Measurements from ENCODE around the gene ANKRD39.

- TF ChIP-seq, protein P1, sequence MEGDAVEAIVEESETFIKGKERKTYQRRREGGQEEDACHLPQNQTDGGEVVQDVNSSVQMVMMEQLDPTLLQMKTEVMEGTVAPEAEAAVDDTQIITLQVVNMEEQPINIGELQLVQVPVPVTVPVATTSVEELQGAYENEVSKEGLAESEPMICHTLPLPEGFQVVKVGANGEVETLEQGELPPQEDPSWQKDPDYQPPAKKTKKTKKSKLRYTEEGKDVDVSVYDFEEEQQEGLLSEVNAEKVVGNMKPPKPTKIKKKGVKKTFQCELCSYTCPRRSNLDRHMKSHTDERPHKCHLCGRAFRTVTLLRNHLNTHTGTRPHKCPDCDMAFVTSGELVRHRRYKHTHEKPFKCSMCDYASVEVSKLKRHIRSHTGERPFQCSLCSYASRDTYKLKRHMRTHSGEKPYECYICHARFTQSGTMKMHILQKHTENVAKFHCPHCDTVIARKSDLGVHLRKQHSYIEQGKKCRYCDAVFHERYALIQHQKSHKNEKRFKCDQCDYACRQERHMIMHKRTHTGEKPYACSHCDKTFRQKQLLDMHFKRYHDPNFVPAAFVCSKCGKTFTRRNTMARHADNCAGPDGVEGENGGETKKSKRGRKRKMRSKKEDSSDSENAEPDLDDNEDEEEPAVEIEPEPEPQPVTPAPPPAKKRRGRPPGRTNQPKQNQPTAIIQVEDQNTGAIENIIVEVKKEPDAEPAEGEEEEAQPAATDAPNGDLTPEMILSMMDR (IDR thresholded peaks at IDR 0.05) = no peak
- TF ChIP-seq POLR2AphosphoS5 (IDR thresholded peaks at IDR 0.05) (no peak), POLR2A (IDR thresholded peaks at IDR 0.05) (no peak), EP300 (IDR thresholded peaks at IDR 0.05) (no peak)
Measured at GRCh38 chr2:96847586-96847985, 10.2 kb downstream of the ANKRD39 start.

All from gastroesophageal sphincter (tissue), 3 donors.